ENCODE results near the gene FUCA1.

DNA sequence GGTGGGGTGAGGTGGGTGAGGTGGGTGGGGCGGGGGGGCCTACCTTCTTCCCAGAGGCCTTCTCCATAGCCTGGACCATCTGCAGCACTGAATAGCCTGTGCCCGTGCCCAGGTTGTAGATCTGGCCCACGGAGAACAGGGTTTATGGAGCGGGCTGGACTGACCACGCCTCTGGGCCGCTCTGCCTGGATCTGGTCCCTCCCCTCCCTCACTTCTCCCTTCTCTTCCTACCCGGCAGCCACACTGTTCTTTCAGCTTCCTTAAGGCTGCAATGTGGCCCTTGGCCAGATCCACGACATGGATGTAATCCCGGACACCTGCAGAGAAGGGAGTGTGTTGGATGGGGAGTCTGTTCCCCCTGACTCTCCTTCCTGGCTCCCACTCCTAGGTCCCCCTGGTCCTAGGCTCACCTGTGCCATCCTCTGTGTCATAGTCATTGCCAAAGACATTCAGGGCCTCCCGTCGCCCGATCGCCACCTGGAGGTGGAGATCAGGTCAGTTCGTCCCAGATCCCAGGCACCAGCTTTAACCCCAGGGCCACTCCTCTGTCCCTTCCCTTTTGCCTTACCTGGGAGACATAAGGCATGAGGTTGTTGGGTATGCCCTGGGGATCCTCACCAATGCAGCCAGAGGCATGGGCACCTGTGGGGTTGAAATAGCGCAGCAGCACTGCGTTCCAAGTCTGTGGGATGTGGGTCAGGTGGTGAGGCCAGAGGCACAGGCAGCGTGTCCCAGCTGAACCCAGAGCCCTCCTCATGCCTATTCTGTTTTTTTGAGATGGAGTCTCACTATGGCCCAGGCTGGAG is 71.4 kb downstream of the FUCA1 start:
- TF ChIP-seq, protein P1, sequence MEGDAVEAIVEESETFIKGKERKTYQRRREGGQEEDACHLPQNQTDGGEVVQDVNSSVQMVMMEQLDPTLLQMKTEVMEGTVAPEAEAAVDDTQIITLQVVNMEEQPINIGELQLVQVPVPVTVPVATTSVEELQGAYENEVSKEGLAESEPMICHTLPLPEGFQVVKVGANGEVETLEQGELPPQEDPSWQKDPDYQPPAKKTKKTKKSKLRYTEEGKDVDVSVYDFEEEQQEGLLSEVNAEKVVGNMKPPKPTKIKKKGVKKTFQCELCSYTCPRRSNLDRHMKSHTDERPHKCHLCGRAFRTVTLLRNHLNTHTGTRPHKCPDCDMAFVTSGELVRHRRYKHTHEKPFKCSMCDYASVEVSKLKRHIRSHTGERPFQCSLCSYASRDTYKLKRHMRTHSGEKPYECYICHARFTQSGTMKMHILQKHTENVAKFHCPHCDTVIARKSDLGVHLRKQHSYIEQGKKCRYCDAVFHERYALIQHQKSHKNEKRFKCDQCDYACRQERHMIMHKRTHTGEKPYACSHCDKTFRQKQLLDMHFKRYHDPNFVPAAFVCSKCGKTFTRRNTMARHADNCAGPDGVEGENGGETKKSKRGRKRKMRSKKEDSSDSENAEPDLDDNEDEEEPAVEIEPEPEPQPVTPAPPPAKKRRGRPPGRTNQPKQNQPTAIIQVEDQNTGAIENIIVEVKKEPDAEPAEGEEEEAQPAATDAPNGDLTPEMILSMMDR (IDR thresholded peaks at IDR 0.05): peak in 4 of 5 experiments; percentile 18 to 52 (median 40)
- TF ChIP-seq POLR2A (IDR thresholded peaks at IDR 0.05): peak; percentile 11

Data from transverse colon (tissue), 3 donors.